GM10266 (cell line): ENCODE data around the gene FAM221B.

Source experiments
- DNase-seq: peaks from one replicate; pipeline ENCODE4 v3.0.0; 2012; ENCODE audit errors: extremely low spot score
- CTCF ChIP-seq: IDR thresholded peaks from 2 replicates; pipeline ENCODE4 v1.5.1; 2012; ENCODE audit warnings: mild to moderate bottlenecking, low read depth; ENCODE audit not compliant: control insufficient read depth, insufficient read depth; ENCODE audit errors: missing control alignments

The FAM221B gene

GRCh38 chr9:35829084-35829763 lies 692 bp upstream of the FAM221B start, which contains the start of gene TMEM8B:
TMEM8B (plus strand) TSS chr9:35829228; CDS start chr9:35829448, 220 bp downstream.
- peak; percentile 95 for DNase-seq
- TF ChIP-seq CTCF: no peak

- no peak for DNase-seq
- no peak for TF ChIP-seq CTCF
These were observed 1.0 kb downstream of the FAM221B start for GRCh38 chr9:35827486-35827885.

GRCh38 chr9:35826071-35826701 lies 2.3 kb downstream of the FAM221B start:
- peak; percentile 65 for DNase-seq
- peak; percentile 75 for TF ChIP-seq CTCF

GRCh38 chr9:35822926-35823325 lies 5.6 kb downstream of the FAM221B start:
- no peak for TF ChIP-seq CTCF
- no peak for DNase-seq

- no peak for DNase-seq
- no peak for TF ChIP-seq CTCF
These were observed 8.5 kb downstream of the FAM221B start for GRCh38 chr9:35820076-35820475.

- TF ChIP-seq CTCF: no peak
These were observed 10.2 kb downstream of the FAM221B start for GRCh38 chr9:35818341-35818740.

GRCh38 chr9:35816708-35817107 lies 11.8 kb downstream of the FAM221B start:
- no peak for DNase-seq
- no peak for TF ChIP-seq CTCF

More at GRCh38 chr9:35818341-35818740, 10.2 kb downstream of the FAM221B start:
- no peak for DNase-seq
